HEK293 (cell line): ENCODE results near the gene MAGI1.

Experiments
- CTCF ChIA-PET: fragments of 350-600 bp; formaldehyde crosslinking; extraction: SDS; loops from one replicate; lab custom pipeline; 2021; ENCODE audit warnings: antibody characterized with exemption; lab: Yijun Ruan, JAX
- POLR2A ChIA-PET: fragments of 300-600 bp; formaldehyde crosslinking; extraction: SDS; loops from one replicate; lab custom pipeline; 2020; ENCODE audit warnings: antibody characterized with exemption, inconsistent platforms; lab: Yijun Ruan, JAX
- H3K27ac ChIP-seq: fragments of 200-500 bp; sonication (Bioruptor generic); 2 replicates; pipeline ENCODE4 v1.5.1; 2014; ENCODE audit warnings: low read depth, low read length, control low read depth, inconsistent platforms; ENCODE audit errors: extremely low read depth
- H3K36me3 ChIP-seq, 2 experiments: fragments of 200-500 bp in 1 of 2; sonication (Bioruptor generic) in 1 of 2; 1 replicate in 1 of 2; 2 replicates in 1 of 2; pipeline ENCODE4 v1.5.1; 2014 to 2017; ENCODE audit warnings: inconsistent platforms in 2 of 2, low read length in 2 of 2; ENCODE audit not compliant: control insufficient read depth in 2 of 2, insufficient read depth in 1 of 2
- H3K4me1 ChIP-seq: fragments of 200-500 bp; sonication (Bioruptor generic); 2 replicates; pipeline ENCODE4 v1.5.1; 2014; ENCODE audit warnings: mild to moderate bottlenecking, low read length, inconsistent platforms; ENCODE audit not compliant: control insufficient read depth, insufficient read depth
- H3K4me3 ChIP-seq: 2 replicates; pipeline ENCODE4 v1.5.1; 2011; ENCODE audit warnings: low read depth, mild to moderate bottlenecking, control low read depth, low read length, moderate library complexity
- H3K9me3 ChIP-seq: fragments of 200-500 bp; sonication (Bioruptor generic); 2 replicates; pipeline ENCODE4 v1.5.1; 2014; ENCODE audit warnings: low read depth, low read length, inconsistent platforms; ENCODE audit not compliant: control insufficient read depth, insufficient read depth
- BCL11B ChIP-seq: fragments of 450-650 bp; formaldehyde crosslinking; IDR thresholded peaks from 2 replicates; pipeline ENCODE4 v1.5.1; 2016; ENCODE audit warnings: low read depth, missing biosample characterization, missing genetic modification characterization
- PRDM1 ChIP-seq: fragments of 450-650 bp; formaldehyde crosslinking; IDR thresholded peaks from 2 replicates; pipeline ENCODE4; 2016; ENCODE audit warnings: missing biosample characterization, missing genetic modification characterization
- ZBTB17 ChIP-seq: fragments of 450-650 bp; formaldehyde crosslinking; IDR thresholded peaks from 2 replicates; pipeline ENCODE4 v1.5.1; 2016; ENCODE audit warnings: missing biosample characterization, missing genetic modification characterization
- ZBTB26 ChIP-seq: fragments of 450-650 bp; formaldehyde crosslinking; optimal IDR thresholded peaks from 2 replicates; pipeline ENCODE3; 2016; ENCODE audit warnings: missing biosample characterization, mild to moderate bottlenecking, missing genetic modification characterization
- ZFP37 ChIP-seq: fragments of 450-650 bp; formaldehyde crosslinking; IDR thresholded peaks from 2 replicates; pipeline ENCODE4 v1.5.1; 2016; ENCODE audit warnings: missing biosample characterization, missing genetic modification characterization
- ZNF354C ChIP-seq: fragments of 450-650 bp; formaldehyde crosslinking; IDR thresholded peaks from 2 replicates; pipeline ENCODE4 v1.5.1; 2016; ENCODE audit warnings: missing biosample characterization, missing genetic modification characterization, low read depth, borderline replicate concordance
- ZNF366 ChIP-seq: fragments of 450-650 bp; formaldehyde crosslinking; conservative IDR thresholded peaks from 2 replicates; pipeline ENCODE4 v1.5.1; 2016; ENCODE audit warnings: missing biosample characterization, missing genetic modification characterization
- ZNF530 ChIP-seq: fragments of 450-650 bp; formaldehyde crosslinking; IDR thresholded peaks from 2 replicates; pipeline ENCODE4 v1.5.1; 2016; ENCODE audit warnings: low read depth, missing biosample characterization, missing genetic modification characterization
- ZNF596 ChIP-seq: fragments of 450-650 bp; IDR thresholded peaks from 2 replicates; pipeline ENCODE4 v1.5.0; 2018; ENCODE audit warnings: missing biosample characterization, mild to moderate bottlenecking, missing genetic modification characterization, moderate library complexity
- ZNF791 ChIP-seq: fragments of 450-650 bp; formaldehyde crosslinking; IDR thresholded peaks from 2 replicates; pipeline ENCODE4 v1.5.1; 2016; ENCODE audit warnings: missing biosample characterization, missing genetic modification characterization
- TF ChIP-seq, protein P1 (sequence below): fragments of 450-650 bp; formaldehyde crosslinking; IDR thresholded peaks from 2 replicates; pipeline ENCODE4 v1.5.1; 2016; ENCODE audit warnings: missing biosample characterization, missing genetic modification characterization
- TF ChIP-seq, protein P2 (sequence below): fragments of 450-650 bp; IDR thresholded peaks from 2 replicates; pipeline ENCODE4 v1.5.1; 2018; ENCODE audit warnings: missing biosample characterization, missing genetic modification characterization

MAGI1 gene

GRCh38 chr3:65582012-65582717, 456.6 kb downstream of the MAGI1 start:
- POLR2A ChIA-PET = no interaction called here
- Histone ChIP-seq H3K36me3 (no peaks in the 10 kb centered on the region), H3K4me1 (peaks cover 3% of the 10 kb centered on the region; the same call in 1 of the 2 replicates), H3K4me3 (no peak overlapping the region)
- TF ChIP-seq ZBTB26 (no peak), ZNF366 (tag by site-specific recombination) (no peak), ZNF354C (tag by site-specific recombination) (no peak), ZFP37 (no peak)
- TF ChIP-seq, protein P1, sequence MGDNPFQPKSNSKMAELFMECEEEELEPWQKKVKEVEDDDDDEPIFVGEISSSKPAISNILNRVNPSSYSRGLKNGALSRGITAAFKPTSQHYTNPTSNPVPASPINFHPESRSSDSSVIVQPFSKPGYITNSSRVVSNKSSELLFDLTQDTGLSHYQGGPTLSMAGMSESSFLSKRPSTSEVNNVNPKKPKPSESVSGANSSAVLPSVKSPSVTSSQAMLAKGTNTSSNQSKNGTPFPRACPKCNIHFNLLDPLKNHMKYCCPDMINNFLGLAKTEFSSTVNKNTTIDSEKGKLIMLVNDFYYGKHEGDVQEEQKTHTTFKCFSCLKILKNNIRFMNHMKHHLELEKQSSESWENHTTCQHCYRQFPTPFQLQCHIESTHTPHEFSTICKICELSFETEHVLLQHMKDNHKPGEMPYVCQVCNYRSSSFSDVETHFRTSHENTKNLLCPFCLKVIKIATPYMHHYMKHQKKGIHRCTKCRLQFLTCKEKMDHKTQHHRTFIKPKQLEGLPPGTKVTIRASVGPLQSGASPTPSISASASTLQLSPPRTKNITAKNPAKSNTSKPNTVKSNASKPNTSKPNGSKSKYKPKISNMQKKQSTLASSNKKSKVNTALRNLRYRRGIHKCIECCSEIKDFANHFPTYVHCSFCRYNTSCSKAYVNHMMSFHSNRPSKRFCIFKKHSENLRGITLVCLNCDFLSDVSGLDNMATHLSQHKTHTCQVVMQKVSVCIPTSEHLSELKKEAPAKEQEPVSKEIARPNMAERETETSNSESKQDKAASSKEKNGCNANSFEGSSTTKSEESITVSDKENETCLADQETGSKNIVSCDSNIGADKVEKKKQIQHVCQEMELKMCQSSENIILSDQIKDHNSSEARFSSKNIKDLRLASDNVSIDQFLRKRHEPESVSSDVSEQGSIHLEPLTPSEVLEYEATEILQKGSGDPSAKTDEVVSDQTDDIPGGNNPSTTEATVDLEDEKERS (tag by site-specific recombination) = no peak
- TF ChIP-seq, all 188 proteins: peak for 0
- no peak overlapping the region for H3K27ac ChIP-seq
- CTCF ChIA-PET = interaction anchor here (0.9 kb wide), 1 partner anchor 1098 kb away, joined by 3 read pairs; no protein-coding TSS in a partner anchor
- H3K9me3 ChIP-seq = no peaks in the 10 kb centered on the region

- POLR2A ChIA-PET = no interaction called here
Observed at GRCh38 chr3:65581313-65581712, 457.4 kb downstream of the MAGI1 start.

GRCh38 chr3:65578861-65579260, 459.9 kb downstream of the MAGI1 start:
- POLR2A ChIA-PET = no interaction called here
- Histone ChIP-seq H3K9me3 (no peaks in the 10 kb centered on the region), H3K27ac (no peak overlapping the region), H3K4me3 (no peak overlapping the region), H3K4me1 (peaks cover 3% of the 10 kb centered on the region; the same call in 1 of the 2 replicates), H3K36me3 (no peaks in the 10 kb centered on the region)
- CTCF ChIA-PET = no interaction called here
- no peak for TF ChIP-seq ZNF791
- peak; percentile 87 for TF ChIP-seq ZNF596 (tag by site-specific recombination)

More at GRCh38 chr3:65581313-65581712, 457.4 kb downstream of the MAGI1 start:
- H3K9me3 ChIP-seq = no peaks in the 10 kb centered on the region
- no peaks in the 10 kb centered on the region for H3K36me3 ChIP-seq
- CTCF ChIA-PET = interaction anchor here (0.7 to 0.9 kb wide), 2 partner anchors 318 to 1097 kb away, joined by 3 to 4 read pairs; no protein-coding TSS in a partner anchor
- H3K4me3 ChIP-seq = no peak overlapping the region
- TF ChIP-seq ZBTB17 (tag by site-specific recombination) = no peak
- TF ChIP-seq BCL11B (tag by site-specific recombination) = no peak
- TF ChIP-seq, protein P2, sequence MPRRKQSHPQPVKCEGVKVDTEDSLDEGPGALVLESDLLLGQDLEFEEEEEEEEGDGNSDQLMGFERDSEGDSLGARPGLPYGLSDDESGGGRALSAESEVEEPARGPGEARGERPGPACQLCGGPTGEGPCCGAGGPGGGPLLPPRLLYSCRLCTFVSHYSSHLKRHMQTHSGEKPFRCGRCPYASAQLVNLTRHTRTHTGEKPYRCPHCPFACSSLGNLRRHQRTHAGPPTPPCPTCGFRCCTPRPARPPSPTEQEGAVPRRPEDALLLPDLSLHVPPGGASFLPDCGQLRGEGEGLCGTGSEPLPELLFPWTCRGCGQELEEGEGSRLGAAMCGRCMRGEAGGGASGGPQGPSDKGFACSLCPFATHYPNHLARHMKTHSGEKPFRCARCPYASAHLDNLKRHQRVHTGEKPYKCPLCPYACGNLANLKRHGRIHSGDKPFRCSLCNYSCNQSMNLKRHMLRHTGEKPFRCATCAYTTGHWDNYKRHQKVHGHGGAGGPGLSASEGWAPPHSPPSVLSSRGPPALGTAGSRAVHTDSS (tag by site-specific recombination) = no peak
- TF ChIP-seq ZNF530 = no peak
- no peak for TF ChIP-seq PRDM1 (tag by site-specific recombination)
- peaks cover 3% of the 10 kb centered on the region; the same call in 1 of the 2 replicates for H3K4me1 ChIP-seq
- H3K27ac ChIP-seq = no peak overlapping the region
